Glomerular visceral epithelial cell (primary cell): ENCODE results near the gene BMPR1B.

ENCODE experiments used
- DNase-seq: peaks from one replicate; pipeline ENCODE4 v3.0.0-alpha.2; 2016; ENCODE audit errors: extremely low spot score

The BMPR1B gene

DNA sequence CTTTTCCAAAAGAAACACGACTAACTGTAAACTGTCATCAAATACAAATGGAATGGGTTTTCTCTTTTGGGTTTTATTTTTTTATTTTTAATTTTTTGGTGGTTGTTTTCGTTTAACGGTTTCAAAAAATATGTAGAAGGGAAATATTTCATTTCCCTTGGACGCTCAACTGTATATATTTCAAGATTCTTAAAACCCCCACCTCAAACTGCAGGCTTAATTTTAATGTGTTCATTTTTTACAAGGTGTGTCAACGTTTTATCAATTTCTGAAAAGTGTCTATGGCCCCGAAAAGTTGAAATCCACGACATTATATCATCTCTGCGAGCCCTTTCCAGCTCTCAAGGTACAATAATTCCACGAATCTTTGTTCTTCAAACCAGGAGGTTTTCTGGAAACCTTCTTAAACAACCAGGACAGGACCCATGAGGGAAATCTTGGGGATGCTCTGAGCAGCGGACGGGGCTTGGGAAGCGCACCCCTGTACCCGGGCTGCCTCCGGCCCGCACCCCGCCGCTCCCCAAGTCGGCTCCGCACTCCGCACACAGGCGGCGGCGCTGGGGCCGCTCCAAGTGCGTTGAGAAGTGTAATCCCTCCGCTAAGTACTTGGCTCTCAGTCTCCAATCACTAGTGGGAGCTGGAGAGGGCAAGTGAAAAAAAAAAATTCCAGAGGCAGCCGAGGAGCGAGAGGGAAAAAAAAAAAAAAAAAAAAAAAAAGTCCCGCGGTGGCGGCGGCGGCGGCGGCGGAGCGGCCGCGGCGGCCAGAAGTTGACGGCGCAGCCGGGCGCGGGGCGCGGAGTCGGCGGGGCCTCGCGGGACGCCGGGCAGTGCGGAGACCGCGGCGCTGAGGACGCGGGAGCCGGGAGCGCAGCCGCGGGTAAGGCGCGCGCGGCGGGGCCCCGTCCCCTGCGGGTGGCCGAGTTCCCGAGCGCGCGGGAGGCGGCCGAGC lies at the start of gene BMPR1B:
Gene BMPR1B, plus strand, starts transcription at position 764 of the 949 bp plus-strand sequence. CDS start 346,470 bp downstream, outside the sequence.
- DNase-seq = peak; percentile 74

DNA sequence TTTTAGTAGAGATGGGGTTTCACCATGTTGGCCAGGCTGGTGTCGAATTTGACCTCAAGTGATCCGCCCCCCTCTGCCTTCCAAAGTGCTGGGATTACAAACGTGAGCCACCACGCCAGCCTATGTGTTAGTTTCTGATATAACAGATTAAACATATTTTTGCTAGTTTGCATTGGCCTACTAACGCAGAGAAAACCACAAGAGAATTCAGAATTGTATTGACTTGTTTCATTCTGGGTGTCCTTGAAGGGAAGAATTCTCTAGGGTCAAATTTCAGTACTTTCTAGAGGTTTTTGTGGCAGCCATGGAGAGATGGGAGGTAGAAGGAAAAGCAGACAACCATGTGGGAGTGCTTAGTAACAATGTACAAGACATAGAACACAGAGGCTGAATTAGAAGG lies 46.1 kb upstream of the BMPR1B start:
- DNase-seq = no peak

DNA sequence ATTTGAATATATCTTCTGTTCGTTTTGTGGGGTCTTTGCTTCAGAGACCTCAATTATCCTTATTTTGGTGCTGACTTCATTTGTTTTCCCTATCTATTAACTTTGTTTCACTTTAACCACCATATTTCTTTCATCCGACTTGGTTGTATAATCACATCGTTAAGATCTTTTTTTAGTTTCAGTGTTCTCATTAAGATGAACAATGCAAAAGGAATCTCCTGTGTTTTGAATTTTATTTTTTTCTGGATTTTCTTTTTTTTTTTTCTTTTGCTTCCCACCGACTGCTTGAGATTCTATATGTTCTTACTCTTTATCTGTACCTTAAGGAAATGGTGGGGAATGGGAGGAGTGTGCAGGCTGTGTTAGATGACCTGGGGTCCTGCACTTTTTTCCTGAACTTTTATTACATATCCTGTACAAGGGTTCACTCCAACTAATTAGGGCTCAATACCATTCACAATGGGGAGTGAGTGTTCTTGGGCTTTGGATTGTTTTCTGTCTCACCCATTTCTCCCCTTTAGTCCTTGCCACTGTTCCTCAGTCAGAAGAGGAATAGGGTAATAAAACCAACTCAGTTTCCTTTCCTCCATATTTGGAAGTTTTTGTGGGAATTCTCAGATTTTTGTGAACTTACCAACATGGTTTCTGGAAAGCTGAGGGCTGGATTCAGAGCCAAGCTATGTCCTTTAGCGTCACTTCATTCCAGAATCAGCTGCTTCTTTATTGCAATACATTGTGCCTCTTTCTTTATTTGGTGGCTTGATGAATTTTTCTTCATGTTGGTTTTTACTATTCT lies 43.2 kb upstream of the BMPR1B start:
- DNase-seq = no peak

DNA sequence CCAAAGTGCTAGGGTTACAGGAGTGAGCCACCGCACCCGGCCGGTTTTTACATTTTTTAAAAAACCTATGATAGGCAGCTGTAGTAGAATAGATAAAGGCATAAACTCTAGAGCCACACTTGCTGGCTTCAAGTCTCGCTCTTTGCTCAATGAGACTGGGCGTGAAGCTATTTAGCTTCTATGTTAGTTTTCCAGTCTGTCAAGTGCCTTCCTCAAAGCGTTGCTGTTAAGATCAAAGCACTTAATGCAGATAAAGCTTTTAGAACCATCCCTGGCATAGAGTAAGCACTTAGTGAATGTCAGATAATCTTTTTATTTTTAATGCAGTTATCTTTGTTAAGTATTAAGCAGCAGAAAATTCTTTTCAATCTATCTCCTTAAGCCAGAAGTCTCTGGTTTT lies 42.0 kb upstream of the BMPR1B start:
- DNase-seq = no peak

DNA sequence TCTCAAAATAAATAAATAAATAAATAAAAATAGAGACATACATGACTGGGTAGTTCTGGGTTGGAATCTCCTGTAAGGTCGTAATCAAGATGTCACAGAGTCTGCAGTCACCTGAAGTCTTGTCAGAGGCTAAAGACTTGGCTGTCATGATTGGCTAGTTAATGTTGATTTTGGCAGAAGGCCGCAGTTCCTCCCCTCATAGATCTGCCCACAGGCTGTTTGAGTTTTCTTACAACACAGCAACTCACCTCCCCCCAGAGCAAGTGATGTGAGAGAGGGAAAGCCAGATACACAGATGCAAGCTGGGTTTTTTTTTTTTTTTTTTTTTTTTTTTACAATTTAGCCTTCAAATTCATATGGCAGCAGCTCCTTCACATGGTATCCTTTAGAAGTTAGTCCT lies 36.4 kb upstream of the BMPR1B start:
- no peak for DNase-seq

DNA sequence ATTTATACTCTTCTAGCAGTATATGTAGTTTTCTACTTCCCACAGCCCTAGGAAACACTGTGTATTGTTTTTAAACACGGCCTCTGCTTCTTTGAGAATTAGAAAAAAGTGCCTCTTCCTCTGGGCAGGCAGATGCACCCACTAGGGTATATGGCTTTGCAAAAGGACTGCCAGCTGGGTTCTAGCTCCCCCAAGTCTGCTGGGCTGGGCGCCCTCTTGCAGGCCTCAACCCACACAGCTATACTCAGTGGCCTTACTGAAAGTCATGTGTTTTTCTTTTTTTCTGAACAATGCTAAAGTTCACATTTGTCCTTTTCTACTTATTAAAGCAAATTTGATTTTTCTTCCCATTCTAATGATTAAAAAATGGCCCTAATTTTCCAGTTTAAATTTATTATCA lies 35.5 kb upstream of the BMPR1B start:
- no peak for DNase-seq

DNA sequence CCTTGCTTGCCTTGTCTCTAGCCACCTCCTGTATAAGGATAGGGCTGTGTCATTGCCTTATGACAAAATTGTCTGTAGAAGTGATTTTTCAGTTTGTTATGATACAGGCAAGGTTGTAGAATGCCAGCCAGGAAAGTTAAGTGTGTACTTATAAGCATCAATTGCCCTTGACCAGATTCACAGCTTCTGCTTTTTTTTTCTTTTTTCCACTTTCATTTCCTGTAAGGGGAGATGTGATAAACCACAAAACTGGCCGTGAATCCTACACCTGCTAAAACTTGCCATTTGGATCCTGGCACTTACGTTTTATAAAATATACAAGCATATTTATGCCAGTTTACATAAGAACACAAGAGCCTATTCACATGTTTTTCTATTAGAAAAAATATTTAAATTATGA lies 35.0 kb upstream of the BMPR1B start:
- no peak for DNase-seq

DNA sequence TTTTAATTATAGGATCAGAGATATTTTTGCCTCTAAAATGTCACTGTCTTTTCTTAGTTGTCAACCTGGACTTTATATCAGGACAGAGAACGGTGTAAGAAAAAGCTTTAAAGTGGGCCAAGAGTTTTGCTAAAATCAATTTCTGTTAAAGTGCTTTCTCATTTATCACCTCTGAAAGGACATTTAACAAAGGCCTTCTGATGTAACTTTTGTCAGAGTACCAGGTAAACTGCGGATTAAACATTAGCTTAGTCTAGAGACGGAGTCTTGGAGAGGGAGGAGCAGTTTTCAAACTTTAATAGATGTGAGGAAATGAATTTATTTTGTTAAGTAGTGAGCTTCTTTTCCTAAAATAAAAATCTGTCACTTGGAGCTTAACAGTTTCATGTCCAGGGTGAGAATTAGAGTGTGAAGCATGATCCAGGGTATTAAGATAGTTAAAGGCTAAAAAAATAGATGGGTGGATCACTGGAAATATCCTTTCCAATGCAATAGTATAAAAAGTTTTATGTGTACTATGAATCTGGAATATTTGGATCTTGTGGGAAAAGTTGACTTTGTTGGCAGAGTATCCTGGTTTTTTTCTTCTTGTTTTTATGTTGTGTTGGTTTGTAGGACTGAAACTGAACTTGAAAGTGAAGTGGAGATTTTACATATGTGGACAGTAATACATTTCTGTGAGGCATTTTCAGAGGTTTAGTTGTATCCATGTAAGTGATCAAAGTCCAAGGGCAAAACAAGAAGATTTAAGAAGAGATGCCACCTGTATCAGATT lies 33.6 kb upstream of the BMPR1B start:
- no peak for DNase-seq

DNA sequence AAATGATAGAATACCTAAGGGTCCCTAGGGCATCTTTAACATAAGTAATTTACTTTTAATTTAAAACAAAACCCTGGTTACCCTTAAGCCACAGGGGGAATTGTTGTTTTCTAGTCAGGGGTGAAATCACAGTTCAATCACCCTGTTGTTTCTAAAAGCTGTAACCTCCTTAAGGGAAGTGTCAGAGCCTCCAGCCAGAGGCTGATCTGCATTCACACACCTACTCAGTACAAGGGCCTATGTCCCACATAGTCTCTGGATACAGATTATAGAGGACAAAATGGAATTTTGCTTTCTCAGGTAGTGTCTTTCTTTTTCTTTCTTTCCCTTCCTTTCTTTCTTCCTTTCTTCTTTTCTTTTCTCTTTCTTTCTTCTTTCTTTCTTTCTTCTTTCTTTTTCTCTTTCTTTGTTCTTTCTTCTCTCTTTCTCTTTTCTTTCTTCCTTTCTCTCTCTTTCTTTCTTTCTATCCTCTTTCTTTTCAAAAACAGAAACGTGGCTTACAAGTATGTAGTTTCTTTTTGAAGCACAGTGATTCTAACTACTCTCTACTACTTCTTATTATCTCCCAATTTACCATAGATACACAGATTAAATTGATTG lies 31.1 kb upstream of the BMPR1B start:
- no peak for DNase-seq

DNA sequence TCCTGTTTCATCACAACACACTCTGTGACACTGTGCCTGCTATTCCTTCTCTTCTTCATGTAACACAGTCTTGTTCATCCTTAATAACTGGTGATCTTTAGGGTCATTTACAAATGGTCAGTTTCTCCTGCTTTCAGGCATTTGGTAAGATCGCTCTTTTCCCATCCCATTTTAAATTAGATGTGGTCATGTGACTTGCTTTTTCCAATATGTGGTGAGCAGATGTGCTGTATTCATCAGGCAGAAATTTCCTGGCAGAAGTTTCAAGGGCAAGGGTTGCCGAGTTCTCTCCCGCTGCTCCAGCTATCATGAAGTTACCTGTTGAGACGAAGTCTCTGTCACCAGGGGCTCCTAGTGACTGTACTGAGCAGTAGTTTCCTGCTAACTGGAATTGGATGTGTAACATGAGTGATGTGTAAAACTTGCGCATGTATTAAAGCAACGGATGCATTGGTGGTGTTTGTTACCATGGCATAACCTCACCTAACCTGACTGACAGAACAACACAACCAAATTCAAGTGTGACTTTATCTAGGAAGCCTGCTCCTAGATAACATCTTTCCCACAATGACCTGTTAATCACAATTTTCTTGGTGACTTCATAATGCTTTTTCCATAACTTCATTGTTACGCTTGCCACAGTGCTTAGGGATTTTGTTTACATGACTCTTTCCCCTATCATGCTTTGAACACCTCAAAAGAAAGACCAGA lies 29.5 kb upstream of the BMPR1B start:
- no peak for DNase-seq

DNA sequence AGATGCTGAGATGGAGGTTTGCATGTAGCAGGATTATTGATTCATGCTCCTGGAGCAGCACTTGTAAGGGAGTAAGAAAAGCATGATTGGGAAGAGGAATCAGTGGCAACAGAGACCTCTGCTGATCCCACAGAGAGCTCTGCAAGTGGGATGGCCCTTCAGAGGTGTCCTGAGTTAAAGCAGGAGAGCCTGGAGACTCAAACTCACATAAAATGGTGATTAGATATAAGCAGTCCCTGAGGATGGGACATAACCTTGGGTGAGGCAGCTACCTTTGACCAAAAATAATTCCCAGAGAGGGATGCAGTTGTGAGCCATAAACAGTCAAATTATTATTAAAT lies 25.4 kb upstream of the BMPR1B start:
- no peak for DNase-seq

DNA sequence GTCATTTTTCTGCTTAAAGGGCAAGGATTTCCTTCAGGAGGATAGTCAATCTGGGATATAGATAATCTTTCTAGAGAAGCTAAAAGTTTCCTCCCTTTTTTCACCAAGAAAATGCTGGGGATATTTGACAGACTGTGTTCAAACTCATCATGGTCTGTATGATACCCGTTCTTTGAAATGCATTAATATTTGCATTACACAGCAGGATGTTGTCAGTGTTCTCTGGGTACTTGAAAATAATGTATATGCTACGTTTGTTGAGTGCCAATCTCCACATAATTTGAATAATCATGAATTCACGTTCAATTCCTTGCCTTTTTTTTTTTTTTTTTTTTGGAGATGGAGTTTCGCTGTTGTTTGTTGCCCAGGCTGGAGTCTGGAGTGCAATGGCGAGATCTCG lies 18.0 kb upstream of the BMPR1B start:
- no peak for DNase-seq

DNA sequence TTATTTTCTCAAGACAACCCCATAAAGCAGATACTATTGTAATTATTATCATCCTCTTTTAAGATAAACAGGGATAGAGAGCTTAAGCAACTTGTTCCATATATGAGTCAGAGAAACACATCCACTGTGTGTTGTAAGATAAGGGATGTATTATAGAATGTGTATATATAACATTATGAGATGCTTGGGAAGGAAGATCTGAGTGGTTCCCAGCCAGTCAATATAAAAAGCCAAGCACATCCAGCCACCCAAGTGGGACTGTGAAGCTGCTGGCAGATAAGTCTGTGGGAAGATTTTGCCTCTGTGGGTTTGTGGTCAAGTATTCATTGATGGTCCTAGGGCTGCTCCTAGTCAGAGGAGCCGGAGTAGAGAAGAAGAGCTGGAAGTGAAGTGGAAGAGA lies 16.5 kb upstream of the BMPR1B start:
- no peak for DNase-seq

DNA sequence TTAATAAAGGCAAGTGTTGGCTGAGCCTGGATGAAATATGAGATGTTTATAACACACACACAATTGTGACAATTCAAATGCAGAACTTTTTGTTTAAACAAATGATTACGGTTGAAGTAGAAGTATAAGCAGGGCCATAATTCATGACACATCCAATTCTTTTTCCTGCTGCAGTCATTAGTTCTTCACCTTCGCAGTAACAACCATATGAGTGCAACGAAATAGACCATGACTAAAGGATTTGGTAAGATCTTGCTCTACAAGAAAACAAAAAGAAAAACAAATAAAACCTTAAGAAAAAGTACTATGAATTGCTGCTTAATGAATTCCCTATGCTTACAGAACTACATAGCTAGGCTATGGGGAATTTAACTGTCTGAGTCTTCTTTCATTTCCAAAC lies 13.9 kb upstream of the BMPR1B start:
- DNase-seq = no peak

DNA sequence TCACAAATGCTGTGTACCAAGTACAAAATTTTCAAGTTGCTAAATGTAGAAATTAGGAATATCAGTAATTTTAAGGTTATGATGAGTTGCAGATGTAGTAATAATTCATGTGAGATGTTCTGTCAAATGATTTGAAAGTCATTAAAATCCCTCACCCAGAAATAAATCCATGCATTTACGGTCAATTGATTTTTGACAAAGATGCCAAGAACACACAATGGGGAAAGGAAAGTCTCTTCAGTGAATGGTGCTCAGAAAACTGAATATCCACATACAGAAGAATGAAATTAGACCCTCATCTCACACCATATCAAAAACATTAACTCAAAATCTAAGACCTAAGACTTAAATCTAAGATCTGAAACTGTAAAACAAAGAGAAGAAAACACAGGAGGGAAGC lies 12.9 kb upstream of the BMPR1B start:
- no peak for DNase-seq

DNA sequence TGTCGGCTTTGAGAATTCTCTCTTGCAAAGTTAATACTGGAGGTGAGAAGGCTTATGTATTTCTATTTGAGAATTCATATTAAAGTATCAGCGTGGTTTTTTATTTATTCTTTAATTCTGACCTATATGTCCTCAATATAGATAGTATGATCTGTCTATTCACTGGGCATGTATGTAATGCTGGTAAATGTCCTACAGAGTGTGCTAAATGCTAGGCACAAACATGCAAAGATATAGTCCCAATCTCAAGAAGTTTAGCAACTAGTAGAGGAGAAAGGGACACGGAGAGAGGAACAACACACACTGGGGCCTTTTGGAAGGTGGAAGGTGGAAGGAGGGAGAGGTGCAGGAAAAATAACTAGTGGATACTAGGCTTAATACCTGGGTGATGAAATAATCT lies 11.0 kb upstream of the BMPR1B start:
- DNase-seq = no peak

DNA sequence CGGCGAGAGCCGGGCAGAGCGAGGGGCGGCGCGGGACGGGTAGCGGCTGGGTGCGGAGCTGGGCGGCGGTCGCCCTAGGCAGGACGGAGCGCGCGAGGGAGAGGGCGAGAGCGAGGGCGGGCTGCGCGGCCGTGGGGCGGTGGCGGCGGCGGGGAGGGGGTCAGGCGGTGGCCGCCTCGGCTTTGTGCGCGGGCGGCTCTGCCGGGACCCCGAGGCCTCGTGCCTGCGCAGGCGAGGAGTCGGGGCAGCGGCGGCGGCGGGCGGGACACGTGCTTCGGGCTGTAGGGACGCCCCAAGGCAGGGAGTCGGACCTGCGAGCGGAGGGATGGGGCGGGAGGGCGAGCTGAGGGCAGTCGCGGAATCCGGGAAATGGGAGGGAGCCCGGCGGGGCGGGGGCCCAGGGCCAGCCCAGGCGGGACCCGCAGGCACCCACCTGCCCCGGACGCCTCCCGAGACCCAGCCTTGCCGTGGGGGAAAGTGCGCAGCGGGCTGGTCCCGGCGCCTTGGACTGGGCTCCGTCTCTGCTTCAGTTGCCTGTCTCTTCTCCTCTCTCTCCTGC lies 465 bp downstream of the BMPR1B start:
- peak; percentile 58 for DNase-seq

DNA sequence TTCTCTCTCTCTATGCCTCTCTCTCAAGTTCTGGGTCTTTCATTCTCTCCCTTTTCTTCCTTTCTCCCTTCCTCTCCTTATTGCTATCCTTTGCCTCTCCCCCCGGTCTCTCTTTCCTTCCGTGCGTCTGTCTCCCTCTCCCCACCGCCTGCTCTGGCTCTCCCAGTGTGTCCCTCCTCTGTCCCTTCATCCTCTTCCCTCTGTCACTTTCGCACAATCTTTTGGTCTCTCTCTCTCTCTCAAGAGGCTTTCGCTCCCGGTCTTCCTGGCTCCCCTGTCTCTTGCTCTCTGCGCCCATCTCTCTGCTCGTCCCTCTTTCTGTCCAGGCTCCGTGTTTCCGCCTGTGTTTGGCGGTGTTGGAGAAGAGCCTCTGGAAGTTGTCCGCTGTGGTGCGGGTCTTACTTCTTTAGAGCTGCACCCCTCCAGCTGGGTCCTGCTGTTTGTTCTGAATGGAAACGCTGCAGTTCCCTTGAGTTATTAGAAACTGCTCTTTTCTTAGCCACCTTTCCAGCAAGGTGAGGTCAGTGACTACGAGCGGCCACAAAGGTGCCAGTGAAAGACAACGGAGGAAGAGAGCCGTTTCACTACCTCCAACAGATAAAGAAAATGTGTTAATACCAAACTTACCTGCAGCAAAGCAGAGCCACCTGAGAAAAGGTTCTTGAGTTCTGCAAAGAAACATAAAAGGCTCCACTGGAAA lies 1.1 kb downstream of the BMPR1B start:
- DNase-seq = peak; percentile 20

DNA sequence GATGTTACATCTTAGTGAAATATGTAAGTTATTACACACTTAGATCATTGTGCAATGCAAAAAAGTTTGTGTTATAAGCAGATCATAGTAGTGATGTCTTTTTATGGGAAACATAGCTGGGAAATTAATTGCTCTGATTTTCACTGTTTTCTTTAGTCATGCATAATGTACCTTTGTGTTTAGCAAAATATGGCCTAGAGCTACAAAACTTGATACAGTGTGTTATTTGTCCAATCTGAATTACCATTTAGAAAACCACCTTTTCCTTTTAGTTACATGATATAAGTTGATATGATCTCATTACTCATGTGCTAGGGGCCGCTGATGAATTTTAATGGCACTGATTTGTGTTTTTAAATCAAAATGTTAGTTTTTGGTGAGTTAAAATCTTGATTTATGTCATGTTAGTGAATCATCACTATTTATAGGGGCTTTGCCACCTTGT lies 2.0 kb downstream of the BMPR1B start:
- DNase-seq = no peak

DNA sequence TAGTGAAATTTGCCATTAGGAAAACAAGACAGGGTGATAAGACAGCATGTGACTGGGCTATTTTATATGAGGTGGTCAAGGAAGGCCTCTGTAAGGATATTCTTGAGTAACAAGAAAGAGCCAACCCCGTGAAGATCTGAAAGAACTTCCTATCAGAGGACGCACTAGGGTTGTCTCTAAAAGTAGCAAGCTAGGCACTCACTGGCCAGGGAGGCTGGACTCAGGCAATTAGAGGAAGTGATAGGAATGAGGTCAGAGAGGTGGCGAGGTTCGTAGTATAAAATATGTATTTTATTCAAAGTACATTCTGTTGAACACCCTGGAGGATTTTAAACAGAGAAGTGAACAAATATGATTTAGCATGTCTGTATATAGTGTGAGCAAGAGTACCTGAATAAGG lies 4.6 kb downstream of the BMPR1B start:
- DNase-seq = no peak
